ENCODE measurements around the gene TRIM29. TPM values are rescaled to one million over a fixed set of nuclear protein-coding genes. Genes with fewer than 3 reads are reported as not detected.

The TRIM29 gene
- total and polyA plus RNA-seq, 2 of the 13 experiments (the other 11 are each of a cell fraction or from before 2014, with no cell fraction given) = 0.86 TPM

DNA sequence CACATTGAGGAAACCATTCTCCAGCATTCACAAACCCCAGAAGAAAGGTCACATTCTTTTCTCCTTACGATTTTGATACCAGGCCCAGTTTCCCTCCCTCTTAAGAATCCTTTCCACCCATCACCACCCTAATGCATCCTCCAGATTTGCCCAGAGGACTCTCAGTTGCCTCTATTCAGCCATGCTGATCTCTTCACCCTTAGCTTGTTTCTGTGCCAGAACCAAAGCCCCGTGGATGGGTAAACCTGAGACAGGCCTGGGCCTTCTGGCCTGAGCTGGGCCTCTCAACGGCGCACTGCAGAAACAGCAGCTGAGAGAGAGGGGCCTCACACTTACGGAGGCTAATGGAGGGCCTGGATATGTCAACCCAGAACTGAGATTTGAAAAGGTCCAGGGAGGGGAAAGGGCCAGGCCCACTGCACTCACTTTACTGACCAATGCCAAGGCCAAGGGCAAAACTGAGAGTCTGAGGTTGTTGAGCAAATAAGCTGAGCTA lies 40.7 kb upstream of the TRIM29 start (continued):
- TF ChIP-seq ZNF839 (CRISPR knock-in tag; IDR thresholded peaks at IDR 0.05; ENCODE audit: borderline replicate concordance) = no peak
- TF ChIP-seq, protein P1, sequence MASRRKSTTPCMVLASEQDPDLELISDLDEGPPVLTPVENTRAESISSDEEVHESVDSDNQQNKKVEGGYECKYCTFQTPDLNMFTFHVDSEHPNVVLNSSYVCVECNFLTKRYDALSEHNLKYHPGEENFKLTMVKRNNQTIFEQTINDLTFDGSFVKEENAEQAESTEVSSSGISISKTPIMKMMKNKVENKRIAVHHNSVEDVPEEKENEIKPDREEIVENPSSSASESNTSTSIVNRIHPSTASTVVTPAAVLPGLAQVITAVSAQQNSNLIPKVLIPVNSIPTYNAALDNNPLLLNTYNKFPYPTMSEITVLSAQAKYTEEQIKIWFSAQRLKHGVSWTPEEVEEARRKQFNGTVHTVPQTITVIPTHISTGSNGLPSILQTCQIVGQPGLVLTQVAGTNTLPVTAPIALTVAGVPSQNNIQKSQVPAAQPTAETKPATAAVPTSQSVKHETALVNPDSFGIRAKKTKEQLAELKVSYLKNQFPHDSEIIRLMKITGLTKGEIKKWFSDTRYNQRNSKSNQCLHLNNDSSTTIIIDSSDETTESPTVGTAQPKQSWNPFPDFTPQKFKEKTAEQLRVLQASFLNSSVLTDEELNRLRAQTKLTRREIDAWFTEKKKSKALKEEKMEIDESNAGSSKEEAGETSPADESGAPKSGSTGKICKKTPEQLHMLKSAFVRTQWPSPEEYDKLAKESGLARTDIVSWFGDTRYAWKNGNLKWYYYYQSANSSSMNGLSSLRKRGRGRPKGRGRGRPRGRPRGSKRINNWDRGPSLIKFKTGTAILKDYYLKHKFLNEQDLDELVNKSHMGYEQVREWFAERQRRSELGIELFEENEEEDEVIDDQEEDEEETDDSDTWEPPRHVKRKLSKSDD (CRISPR knock-in tag; IDR thresholded peaks at IDR 0.05; ENCODE audit: low read depth) = no peak
- TF ChIP-seq ZNF296 (CRISPR knock-in tag; conservative IDR thresholded peaks at IDR 0.05) = no peak
- no peak for TF ChIP-seq DNMT1 (CRISPR knock-in tag; IDR thresholded peaks at IDR 0.05)
- no peak for TF ChIP-seq ZNF329 (CRISPR knock-in tag; IDR thresholded peaks at IDR 0.05; ENCODE audit: low read depth)
- TF ChIP-seq RFX3 (CRISPR knock-in tag; IDR thresholded peaks at IDR 0.05) = no peak
- no peak for TF ChIP-seq ZNF180 (CRISPR knock-in tag; IDR thresholded peaks at IDR 0.05; ENCODE audit: borderline replicate concordance, low read depth)
- no peak for TF ChIP-seq ZNF30 (CRISPR knock-in tag; IDR thresholded peaks at IDR 0.05)
- no peak for TF ChIP-seq TOPORS (CRISPR knock-in tag; IDR thresholded peaks at IDR 0.05)

DNA sequence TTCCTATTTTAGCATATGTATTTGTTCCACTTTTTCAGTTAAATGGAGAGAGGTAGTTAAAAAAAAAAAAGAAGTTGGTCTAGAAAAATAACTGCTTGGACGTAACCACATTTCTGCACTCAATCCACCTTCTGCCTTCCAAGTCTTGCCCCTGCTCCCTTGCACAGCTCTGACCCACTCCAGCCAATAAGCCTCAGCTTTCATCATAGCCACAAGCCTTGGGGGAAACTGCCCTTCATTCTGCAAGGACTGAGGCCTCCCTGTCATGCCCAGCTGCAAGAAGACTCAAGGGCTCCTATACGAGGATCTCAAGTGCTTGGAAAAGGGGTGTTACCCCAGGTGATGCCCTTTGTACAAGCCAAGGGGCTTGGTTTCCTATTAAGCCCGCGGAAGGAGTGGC lies 37.0 kb upstream of the TRIM29 start:
- Histone ChIP-seq H3K9ac (ENCODE audit: insufficient read depth, low read depth, low read length) (no peak overlapping the region), H3K27ac (ENCODE audit: extremely low read length, insufficient read depth, low read length) (no peak overlapping the region), H3K36me3 (replicated peaks in 1 of 2; ENCODE audit: control insufficient read depth in 1 of 2, insufficient read depth in 2 of 2, low read length in 2 of 2) (no peaks in the 10 kb centered on the region), H3K4me3 (replicated peaks in 1 of 3; ENCODE audit: insufficient read depth in 1 of 3, low read depth in 2 of 3, low read length in 3 of 3) (no peak overlapping the region), H3K4me2 (ENCODE audit: low read depth, low read length) (no peak overlapping the region), H4K20me1 (ENCODE audit: insufficient read depth, low read length) (no peaks in the 10 kb centered on the region), H3K27me3 (ENCODE audit: control insufficient read depth in 1 of 2, insufficient read depth in 2 of 2, low read length in 2 of 2) (peaks cover 0 to 7% of the 10 kb centered on the region in 2 experiments; a peak in 3 of 5 replicates), H3K79me2 (ENCODE audit: insufficient read depth, low read length) (no peaks in the 10 kb centered on the region), H2AFZ (ENCODE audit: low read length) (no peak overlapping the region), H3K9me3 (ENCODE audit: low read length) (no peaks in the 10 kb centered on the region), H3K4me1 (ENCODE audit: insufficient read depth, low read length) (peaks cover 10% of the 10 kb centered on the region)
- no TSS peak for BruUV-seq (replicated peaks)
- in situ Hi-C loops (cut with HindIII; ENCODE audit: extremely low pct_ligation_motif_present, low pct_unique_long_range_greater_than_20kb) (loop anchor here (5.0 kb wide), 2 partner anchors 52 to 127 kb away; no protein-coding TSS in a partner anchor), intact Hi-C loops (cut with micrococcal nuclease; ENCODE audit: unreplicated experiment) (no loop called here)
- CTCF ChIA-PET (ENCODE audit: low intra/inter-chr PET ratio, low total read pairs) = no interaction called here
- 82% methylated on average over 4 of the region's 4 CpGs for WGBS (ENCODE audit: low lambda C conversion rate)
- FAIRE-seq = no peak
- POLR2A ChIA-PET = no interaction called here
- no peak for DNase-seq (ENCODE audit: low spot score)
- no peak for ATAC-seq
- TF ChIP-seq MYNN (CRISPR knock-in tag; IDR thresholded peaks at IDR 0.05; ENCODE audit: low read depth) = no peak
- no peak for TF ChIP-seq PHF5A (CRISPR knock-in tag; IDR thresholded peaks at IDR 0.05; ENCODE audit: low read depth, unreplicated experiment)
- no peak for TF ChIP-seq KLF12 (CRISPR knock-in tag; IDR thresholded peaks at IDR 0.05; ENCODE audit: borderline replicate concordance)
- TF ChIP-seq, protein P2, sequence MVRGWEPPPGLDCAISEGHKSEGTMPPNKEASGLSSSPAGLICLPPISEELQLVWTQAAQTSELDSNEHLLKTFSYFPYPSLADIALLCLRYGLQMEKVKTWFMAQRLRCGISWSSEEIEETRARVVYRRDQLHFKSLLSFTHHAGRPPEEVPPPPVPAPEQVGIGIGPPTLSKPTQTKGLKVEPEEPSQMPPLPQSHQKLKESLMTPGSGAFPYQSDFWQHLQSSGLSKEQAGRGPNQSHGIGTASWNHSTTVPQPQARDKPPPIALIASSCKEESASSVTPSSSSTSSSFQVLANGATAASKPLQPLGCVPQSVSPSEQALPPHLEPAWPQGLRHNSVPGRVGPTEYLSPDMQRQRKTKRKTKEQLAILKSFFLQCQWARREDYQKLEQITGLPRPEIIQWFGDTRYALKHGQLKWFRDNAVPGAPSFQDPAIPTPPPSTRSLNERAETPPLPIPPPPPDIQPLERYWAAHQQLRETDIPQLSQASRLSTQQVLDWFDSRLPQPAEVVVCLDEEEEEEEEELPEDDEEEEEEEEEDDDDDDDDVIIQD (CRISPR knock-in tag; IDR thresholded peaks at IDR 0.05; ENCODE audit: low read depth) = no peak
- no peak for TF ChIP-seq MZF1 (CRISPR knock-in tag; IDR thresholded peaks at IDR 0.05; ENCODE audit: borderline replicate concordance)
- TF ChIP-seq, protein P3, sequence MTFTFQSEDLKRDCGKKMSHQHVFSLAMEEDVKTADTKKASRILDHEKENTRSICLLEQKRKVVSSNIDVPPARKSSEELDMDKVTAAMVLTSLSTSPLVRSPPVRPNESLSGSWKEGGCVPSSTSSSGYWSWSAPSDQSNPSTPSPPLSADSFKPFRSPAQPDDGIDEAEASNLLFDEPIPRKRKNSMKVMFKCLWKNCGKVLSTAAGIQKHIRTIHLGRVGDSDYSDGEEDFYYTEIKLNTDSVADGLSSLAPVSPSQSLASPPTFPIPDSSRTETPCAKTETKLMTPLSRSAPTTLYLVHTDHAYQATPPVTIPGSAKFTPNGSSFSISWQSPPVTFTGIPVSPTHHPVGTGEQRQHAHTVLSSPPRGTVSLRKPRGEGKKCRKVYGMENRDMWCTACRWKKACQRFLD (CRISPR knock-in tag; IDR thresholded peaks at IDR 0.05; ENCODE audit: borderline replicate concordance) = no peak
- TF ChIP-seq, protein P4, sequence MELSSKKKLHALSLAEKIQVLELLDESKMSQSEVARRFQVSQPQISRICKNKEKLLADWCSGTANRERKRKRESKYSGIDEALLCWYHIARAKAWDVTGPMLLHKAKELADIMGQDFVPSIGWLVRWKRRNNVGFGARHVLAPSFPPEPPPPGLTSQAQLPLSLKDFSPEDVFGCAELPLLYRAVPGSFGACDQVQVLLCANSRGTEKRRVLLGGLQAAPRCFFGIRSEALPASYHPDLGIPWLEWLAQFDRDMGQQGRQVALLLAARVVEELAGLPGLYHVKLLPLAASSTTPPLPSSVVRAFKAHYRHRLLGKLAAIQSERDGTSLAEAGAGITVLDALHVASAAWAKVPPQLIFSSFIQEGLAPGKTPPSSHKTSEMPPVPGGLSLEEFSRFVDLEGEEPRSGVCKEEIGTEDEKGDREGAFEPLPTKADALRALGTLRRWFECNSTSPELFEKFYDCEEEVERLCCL (CRISPR knock-in tag; IDR thresholded peaks at IDR 0.05; ENCODE audit: borderline replicate concordance) = no peak
- TF ChIP-seq CCAR2 (optimal IDR thresholded peaks at IDR 0.05; ENCODE audit: low read depth, low read length) = no peak
- TF ChIP-seq MTF2 (CRISPR knock-in tag; IDR thresholded peaks at IDR 0.05; ENCODE audit: borderline replicate concordance) = no peak

All from HepG2 (cell line).